ENCODE data around the gene KCNJ11.
"Not testable (repeated sequence)": the region's sequence is repeated elsewhere in the genome, so short reads cannot be mapped to it uniquely, and the experiment has no call there.

The KCNJ11 gene

GRCh38 chr11:17388609-17389210, at the start of gene KCNJ11:
TSS of gene KCNJ11 (minus strand) at chr11:17388659. CDS start at chr11:17388091, 568 bp downstream.
- no peak for FAIRE-seq

- FAIRE-seq = no peak
Measured at GRCh38 chr11:17437366-17437765, 48.9 kb upstream of the KCNJ11 start.

- FAIRE-seq = no peak
Measured at GRCh38 chr11:17434108-17434507, 45.6 kb upstream of the KCNJ11 start.

GRCh38 chr11:17432002-17432401, 43.5 kb upstream of the KCNJ11 start:
- FAIRE-seq = no peak

- no peak for FAIRE-seq
Measured at GRCh38 chr11:17431139-17431538, 42.7 kb upstream of the KCNJ11 start.

- no peak for FAIRE-seq
Measured at GRCh38 chr11:17430616-17431015, 42.2 kb upstream of the KCNJ11 start.

GRCh38 chr11:17428925-17429324, 40.5 kb upstream of the KCNJ11 start:
- no peak for FAIRE-seq

- FAIRE-seq = no peak
Measured at GRCh38 chr11:17428261-17428660, 39.8 kb upstream of the KCNJ11 start.

GRCh38 chr11:17426233-17426632, 37.8 kb upstream of the KCNJ11 start:
- FAIRE-seq = not testable (repeated sequence)

GRCh38 chr11:17423533-17424310, 35.3 kb upstream of the KCNJ11 start:
- no peak for FAIRE-seq

GRCh38 chr11:17421781-17422180, 33.3 kb upstream of the KCNJ11 start:
- no peak for FAIRE-seq

GRCh38 chr11:17418444-17419081, 30.1 kb upstream of the KCNJ11 start:
- no peak for FAIRE-seq

GRCh38 chr11:17416492-17416891, 28.0 kb upstream of the KCNJ11 start:
- FAIRE-seq = no peak

- FAIRE-seq = no peak
Measured at GRCh38 chr11:17415523-17416104, 27.2 kb upstream of the KCNJ11 start.

- FAIRE-seq = no peak
Measured at GRCh38 chr11:17414992-17415391, 26.5 kb upstream of the KCNJ11 start.

GRCh38 chr11:17414317-17414737, 25.9 kb upstream of the KCNJ11 start:
- FAIRE-seq = no peak

GRCh38 chr11:17413414-17414316, 25.2 kb upstream of the KCNJ11 start:
- no peak for FAIRE-seq

GRCh38 chr11:17412488-17413180, 24.2 kb upstream of the KCNJ11 start:
- FAIRE-seq = no peak

GRCh38 chr11:17411418-17411817, 23.0 kb upstream of the KCNJ11 start:
- FAIRE-seq = no peak

- FAIRE-seq = no peak
Measured at GRCh38 chr11:17410606-17411379, 22.3 kb upstream of the KCNJ11 start.

GRCh38 chr11:17408641-17409040, 20.2 kb upstream of the KCNJ11 start:
- FAIRE-seq = no peak
